ENCODE results near the gene IL36B. TPM values are rescaled to one million over a fixed set of nuclear protein-coding genes. Genes with fewer than 3 reads are reported as not detected.

IL36B gene
- total RNA-seq, 2 donors from 2014 or later, result not detected

DNA sequence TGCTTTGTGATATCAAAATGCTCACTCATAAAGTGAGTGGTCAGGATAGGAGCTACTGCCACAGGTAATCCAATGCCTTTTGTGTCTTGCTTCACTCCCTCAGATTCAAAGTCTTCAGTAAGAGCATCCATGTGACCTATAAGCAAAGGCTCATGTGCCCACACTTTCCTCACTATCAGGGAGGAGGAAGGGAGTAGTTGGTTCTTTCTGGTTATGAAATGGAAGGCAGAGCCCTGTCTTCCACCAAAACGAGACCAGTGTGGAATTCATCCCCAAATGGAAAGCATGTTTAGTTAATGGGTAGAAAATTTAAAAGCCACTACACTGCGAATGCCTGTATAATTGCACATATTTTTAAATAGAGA is 40.9 kb upstream of the IL36B start:
- intact Hi-C loops (cut with DNase I), result no loop called here

DNA sequence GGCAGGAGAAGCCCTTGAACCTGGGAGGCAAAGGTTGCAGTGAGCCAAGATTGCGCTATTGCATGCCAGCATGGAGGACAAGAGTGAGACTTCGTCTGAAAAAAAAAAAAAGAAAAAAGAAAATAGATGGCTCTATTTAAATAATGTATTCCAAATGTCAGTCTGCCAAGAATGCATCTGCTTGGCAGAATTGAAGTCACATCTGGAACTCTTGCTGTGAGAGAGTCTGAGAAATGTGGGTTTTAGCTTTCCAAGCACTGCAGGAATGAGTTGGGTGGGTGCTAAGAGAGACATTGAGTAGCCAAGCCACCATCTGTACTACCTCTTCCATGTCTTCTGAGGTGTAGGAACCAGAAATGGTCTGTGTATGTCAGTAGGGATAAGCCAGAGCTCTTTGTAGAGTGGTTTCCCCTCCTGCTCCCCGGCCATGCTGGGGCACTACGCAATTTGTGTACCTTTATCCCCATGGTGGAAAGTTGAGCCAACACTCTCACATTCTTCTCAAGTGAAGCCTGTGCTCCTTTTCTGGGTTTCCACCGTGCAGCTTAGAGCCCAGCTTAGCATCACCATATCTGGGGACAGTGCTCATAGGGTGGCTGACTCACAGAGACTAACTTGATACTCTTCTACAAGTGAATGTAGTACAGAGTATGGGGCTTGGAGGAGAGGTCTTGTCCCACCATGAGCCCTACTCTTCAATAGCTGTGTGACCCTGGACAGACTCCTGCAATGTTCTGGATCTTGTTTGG is 40.4 kb upstream of the IL36B start:
- DNase-seq, result no peak
- H3K4me1 ChIP-seq, result no peaks in the 10 kb centered on the region
- 79 to 81% methylated on average over 4 to 5 of the region's 5 CpGs for WGBS, 2 donors
- H3K27ac ChIP-seq, result no peak overlapping the region
- no peaks in the 10 kb centered on the region for H3K9me3 ChIP-seq
- H3K27me3 ChIP-seq, result no peaks in the 10 kb centered on the region
- H3K4me3 ChIP-seq, result no peak overlapping the region
- ATAC-seq, result no peak
- no peaks in the 10 kb centered on the region for H3K36me3 ChIP-seq (replicated peaks in 1 of 2; ENCODE audit: insufficient read depth in 1 of 2, low read depth in 2 of 2)
- intact Hi-C loops (cut with DNase I), result no loop called here
- TF ChIP-seq POLR2A (IDR thresholded peaks at IDR 0.05), result no peak
- TF ChIP-seq, protein P1, sequence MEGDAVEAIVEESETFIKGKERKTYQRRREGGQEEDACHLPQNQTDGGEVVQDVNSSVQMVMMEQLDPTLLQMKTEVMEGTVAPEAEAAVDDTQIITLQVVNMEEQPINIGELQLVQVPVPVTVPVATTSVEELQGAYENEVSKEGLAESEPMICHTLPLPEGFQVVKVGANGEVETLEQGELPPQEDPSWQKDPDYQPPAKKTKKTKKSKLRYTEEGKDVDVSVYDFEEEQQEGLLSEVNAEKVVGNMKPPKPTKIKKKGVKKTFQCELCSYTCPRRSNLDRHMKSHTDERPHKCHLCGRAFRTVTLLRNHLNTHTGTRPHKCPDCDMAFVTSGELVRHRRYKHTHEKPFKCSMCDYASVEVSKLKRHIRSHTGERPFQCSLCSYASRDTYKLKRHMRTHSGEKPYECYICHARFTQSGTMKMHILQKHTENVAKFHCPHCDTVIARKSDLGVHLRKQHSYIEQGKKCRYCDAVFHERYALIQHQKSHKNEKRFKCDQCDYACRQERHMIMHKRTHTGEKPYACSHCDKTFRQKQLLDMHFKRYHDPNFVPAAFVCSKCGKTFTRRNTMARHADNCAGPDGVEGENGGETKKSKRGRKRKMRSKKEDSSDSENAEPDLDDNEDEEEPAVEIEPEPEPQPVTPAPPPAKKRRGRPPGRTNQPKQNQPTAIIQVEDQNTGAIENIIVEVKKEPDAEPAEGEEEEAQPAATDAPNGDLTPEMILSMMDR (IDR thresholded peaks at IDR 0.05), result no peak

More for the DNA sequence above, 40.9 kb upstream of the IL36B start:
- WGBS, 2 donors, result 20 to 28% methylated on average over 2 of the region's 2 CpGs
- H3K4me3 ChIP-seq, result no peak overlapping the region
- H3K27ac ChIP-seq, result no peak overlapping the region
- no peaks in the 10 kb centered on the region for H3K4me1 ChIP-seq
- no peaks in the 10 kb centered on the region for H3K36me3 ChIP-seq (replicated peaks in 1 of 2; ENCODE audit: insufficient read depth in 1 of 2, low read depth in 2 of 2)
- H3K27me3 ChIP-seq, result no peaks in the 10 kb centered on the region
- no peak for TF ChIP-seq POLR2A (IDR thresholded peaks at IDR 0.05)
- TF ChIP-seq, protein P1 (IDR thresholded peaks at IDR 0.05), result no peak
- no peak for ATAC-seq
- DNase-seq, result no peak
- H3K9me3 ChIP-seq, result no peaks in the 10 kb centered on the region

DNA sequence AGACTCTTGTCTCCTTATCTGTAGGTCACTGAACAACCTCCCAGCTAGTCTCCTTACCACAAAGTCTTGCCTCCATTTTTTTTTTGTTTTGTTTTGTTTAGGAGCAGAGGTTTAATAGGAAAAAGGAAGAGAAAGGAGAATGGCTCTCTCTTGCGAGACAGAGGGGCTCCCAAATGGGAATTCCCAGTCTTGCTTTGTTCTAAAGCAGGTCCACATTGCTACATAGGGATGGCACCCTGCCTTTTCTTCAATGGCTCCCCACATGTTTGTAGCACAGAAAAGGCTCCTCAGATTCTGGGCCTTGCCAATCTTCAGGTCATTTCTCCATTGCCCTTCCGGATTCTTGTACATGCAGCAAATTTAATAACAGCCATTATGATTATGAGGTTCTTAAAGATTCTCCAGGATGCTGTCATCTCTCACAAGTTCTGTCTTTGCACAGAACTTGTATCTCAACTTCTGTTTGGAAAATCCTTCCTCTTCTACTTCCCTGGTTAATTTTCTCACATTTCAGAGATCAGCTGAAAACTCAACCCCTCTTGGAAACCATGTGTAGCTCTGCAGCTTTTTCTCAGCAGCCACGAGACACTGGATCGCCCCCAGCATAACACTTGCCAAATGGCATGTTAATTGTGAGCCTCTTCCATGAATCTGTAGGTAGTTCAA is 38.7 kb upstream of the IL36B start:
- Histone ChIP-seq H3K4me3 (no peak overlapping the region), H3K9me3 (no peaks in the 10 kb centered on the region), H3K4me1 (no peaks in the 10 kb centered on the region), H3K27me3 (no peaks in the 10 kb centered on the region), H3K36me3 (replicated peaks in 1 of 2; ENCODE audit: insufficient read depth in 1 of 2, low read depth in 2 of 2) (no peaks in the 10 kb centered on the region), H3K27ac (no peak overlapping the region)
- ATAC-seq (no peak), DNase-seq (no peak)
- intact Hi-C loops (cut with DNase I), result no loop called here
- TF ChIP-seq, protein P1 (IDR thresholded peaks at IDR 0.05), result no peak
- TF ChIP-seq POLR2A (IDR thresholded peaks at IDR 0.05), result no peak
- WGBS, 2 donors, result 58 to 59% methylated on average over 4 of the region's 4 CpGs

DNA sequence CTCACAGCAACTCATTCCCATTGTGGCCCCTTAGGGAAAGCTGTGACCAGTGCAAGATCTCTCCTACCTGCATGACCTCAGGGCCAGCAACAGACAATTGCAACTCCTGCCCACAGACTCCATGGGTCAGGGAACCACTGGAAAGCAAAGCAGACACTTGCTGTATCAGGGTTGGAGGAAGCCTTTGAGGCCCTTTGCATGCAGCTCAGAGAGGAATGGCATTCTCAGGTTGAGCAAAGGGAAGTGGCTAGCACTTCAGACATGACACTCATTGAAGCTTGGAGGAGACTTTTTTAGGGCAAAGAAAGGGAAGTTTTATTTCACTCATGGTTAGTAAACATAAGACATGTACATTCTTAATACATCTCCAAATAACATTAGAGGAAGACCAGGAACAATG is 37.2 kb upstream of the IL36B start:
- Histone ChIP-seq H3K27ac (no peak overlapping the region), H3K4me1 (no peaks in the 10 kb centered on the region), H3K27me3 (no peaks in the 10 kb centered on the region), H3K36me3 (replicated peaks in 1 of 2; ENCODE audit: insufficient read depth in 1 of 2, low read depth in 2 of 2) (no peaks in the 10 kb centered on the region), H3K9me3 (no peaks in the 10 kb centered on the region), H3K4me3 (no peak overlapping the region)
- TF ChIP-seq, protein P1 (IDR thresholded peaks at IDR 0.05), result no peak
- no peak for TF ChIP-seq POLR2A (IDR thresholded peaks at IDR 0.05)
- DNase-seq (no peak), ATAC-seq (no peak)
- intact Hi-C loops (cut with DNase I), result no loop called here

Measured in body of pancreas (tissue), 4 donors.